ENCODE measurements around the gene PGAP3. TPM values are rescaled to one million over a fixed set of nuclear protein-coding genes. Genes with fewer than 3 reads are reported as not detected.

PGAP3 gene
- total and polyA plus RNA-seq, 12 donors, result 9.2 to 18.2 (median 13.8) TPM

GRCh38 chr17:39672522-39673334, 15.1 kb downstream of the PGAP3 start:
- peak in 1 of 9 donors; percentile 7 for TF ChIP-seq CTCF (IDR thresholded peaks at IDR 0.05)
- DNase-seq (no peak), ATAC-seq (no peak)
- Histone ChIP-seq H3K4me1 (peaks cover 35 to 88% (median 58%) of the 10 kb centered on the region in 9 donors), H3K36me3 (peaks cover 0 to 3% (median 0%) of the 10 kb centered on the region in 9 donors), H3K27me3 (peaks cover 0 to 37% (median 7%) of the 10 kb centered on the region in 7 donors), H3K27ac (peak overlapping the region; percentile 23 to 98 (median 79)), H3K4me3 (no peak overlapping the region), H3K9me3 (no peaks in the 10 kb centered on the region)
- intact Hi-C loops (cut with DNase I), result loop anchor here in 6 of 10 donors (5.0 to 10.0 kb wide), 5 partner anchors 35 to 60 kb away; partner anchors contain the start of genes MIEN1 (in 1 of the 6), PPP1R1B (in 1 of the 6) and STARD3 (in 1 of the 6)
- WGBS, 2 donors, result 81 to 84% methylated on average over 15 of the region's 15 CpGs

GRCh38 chr17:39671651-39672521, 16.0 kb downstream of the PGAP3 start:
- peaks cover 0 to 1% (median 0%) of the 10 kb centered on the region in 9 donors for H3K36me3 ChIP-seq
- TF ChIP-seq CTCF (IDR thresholded peaks at IDR 0.05), result peak; percentile 21 to 65 (median 53)
- no peak overlapping the region for H3K4me3 ChIP-seq
- H3K27me3 ChIP-seq, result peaks cover 0 to 46% (median 8%) of the 10 kb centered on the region in 7 donors
- H3K4me1 ChIP-seq, result peaks cover 33 to 90% (median 59%) of the 10 kb centered on the region in 9 donors
- intact Hi-C loops (cut with DNase I), result loop anchor here in 6 of 10 donors (5.0 to 10.0 kb wide), 5 partner anchors 35 to 60 kb away; partner anchors contain the start of genes MIEN1 (in 1 of the 6), PPP1R1B (in 1 of the 6) and STARD3 (in 1 of the 6)
- peak overlapping the region; percentile 35 to 98 (median 80) for H3K27ac ChIP-seq
- ATAC-seq (peak in 7 of 8 donors; percentile 2 to 37 (median 19)), DNase-seq (peak in 1 of 2 donors; percentile 74)
- no peaks in the 10 kb centered on the region for H3K9me3 ChIP-seq
- 30 to 49% methylated on average over 19 of the region's 19 CpGs for WGBS, 2 donors

GRCh38 chr17:39670746-39671145, 17.1 kb downstream of the PGAP3 start:
- DNase-seq (no peak), ATAC-seq (no peak)
- H3K27ac ChIP-seq, result peak overlapping the region; percentile 35 to 98 (median 80)
- 57 to 71% methylated on average over 3 to 4 of the region's 4 CpGs for WGBS, 2 donors
- no peak overlapping the region for H3K4me3 ChIP-seq
- H3K36me3 ChIP-seq, result no peaks in the 10 kb centered on the region
- no peak for TF ChIP-seq CTCF (IDR thresholded peaks at IDR 0.05)
- H3K9me3 ChIP-seq, result no peaks in the 10 kb centered on the region
- intact Hi-C loops (cut with DNase I), result loop anchor here in 6 of 10 donors (5.0 to 10.0 kb wide), 5 partner anchors 33 to 62 kb away; partner anchors contain the start of genes MIEN1 (in 1 of the 6), PPP1R1B (in 1 of the 6) and STARD3 (in 1 of the 6)
- H3K27me3 ChIP-seq, result peaks cover 0 to 57% (median 8%) of the 10 kb centered on the region in 7 donors
- H3K4me1 ChIP-seq, result peaks cover 22 to 80% (median 56%) of the 10 kb centered on the region in 9 donors

Measured in heart right ventricle (tissue), 16 donors.